Caco-2 (cell line): Measurements from ENCODE around the gene ZNRF3. TPM values are rescaled to one million over a fixed set of nuclear protein-coding genes. Genes with fewer than 3 reads are reported as not detected.

Experiments
- BruUV-seq: library from RNA; stranded (reverse); fragments of 400-500 nt; replicated peaks from 2 replicates; lab custom pipeline; 2021; lab: Mats Ljungman, UMichigan
- CTCF ChIA-PET: fragments of 300-600 bp; sonication (Branson Sonifier 250); formaldehyde crosslinking; loops from one replicate; lab custom pipeline; 2022; ENCODE audit warnings: antibody characterized with exemption; lab: Charles Lee
- POLR2A ChIA-PET: fragments of 300-600 bp; sonication (Branson Sonifier 250); formaldehyde crosslinking; loops from one replicate; lab custom pipeline; 2022; ENCODE audit warnings: antibody characterized with exemption; lab: Charles Lee
- DNase-seq, 2 experiments: peaks; one replicate each; pipeline versions ENCODE4 v3.0.0 to v3.0.0-alpha.2; 2020 to 2022
- H3K27me3 ChIP-seq: replicated peaks from 2 replicates; pipeline ENCODE4 v1.6.0; 2011; ENCODE audit warnings: low read length; ENCODE audit not compliant: control insufficient read depth, insufficient read depth
- H3K36me3 ChIP-seq: 2 replicates; pipeline ENCODE4 v1.5.1; 2011; ENCODE audit warnings: low read length; ENCODE audit not compliant: control insufficient read depth, insufficient read depth
- H3K4me1 ChIP-seq: fragments of 250-450 bp; sonication (Bioruptor Pico); 2 replicates; pipeline ENCODE4 v1.5.1; 2020; ENCODE audit warnings: mild to moderate bottlenecking
- H3K4me3 ChIP-seq: 2 replicates; pipeline ENCODE4 v1.5.1; 2011; ENCODE audit warnings: low read depth, mild to moderate bottlenecking, control low read depth, low read length
- H3K9me3 ChIP-seq: fragments of 250-450 bp; sonication (Bioruptor Pico); 2 replicates; pipeline ENCODE4 v1.5.1; 2020; ENCODE audit warnings: mild to moderate bottlenecking, moderate library complexity
- H3K27ac Mint-ChIP-seq: one replicate; pipeline ENCODE4 v1.8.0; 2022; ENCODE audit warnings: mixed read lengths; ENCODE audit not compliant: unreplicated experiment
- H3K27me3 Mint-ChIP-seq: one replicate; pipeline ENCODE4 v1.8.0; 2022; ENCODE audit warnings: mixed read lengths; ENCODE audit not compliant: insufficient read depth, unreplicated experiment
- H3K36me3 Mint-ChIP-seq: one replicate; pipeline ENCODE4 v1.8.0; 2022; ENCODE audit warnings: mild to moderate bottlenecking, mixed read lengths; ENCODE audit not compliant: insufficient read depth, unreplicated experiment
- H3K4me1 Mint-ChIP-seq: one replicate; pipeline ENCODE4 v1.8.0; 2022; ENCODE audit warnings: low read depth, mixed read lengths; ENCODE audit not compliant: unreplicated experiment
- H3K4me3 Mint-ChIP-seq: one replicate; pipeline ENCODE4 v1.8.0; 2022; ENCODE audit warnings: mild to moderate bottlenecking, moderate library complexity, mixed read lengths; ENCODE audit not compliant: unreplicated experiment
- H3K9me3 Mint-ChIP-seq: one replicate; pipeline ENCODE4 v1.8.0; 2022; ENCODE audit warnings: mixed read lengths; ENCODE audit not compliant: unreplicated experiment
- intact Hi-C: fragments of 100-400 bp; cut with micrococcal nuclease; formaldehyde crosslinking; loops from one replicate; pipeline ENCODE4 v1.10.0; 2022; ENCODE audit not compliant: unreplicated experiment
- total RNA-seq: library from RNA; stranded (reverse); gene quantifications from 2 replicates; pipeline ENCODE4 v1.2.3, GENCODE V29; 2022
- TF ChIP-seq, protein P1 (sequence below), 2 experiments: fragments of 200-600 bp in 1 of 2; IDR thresholded peaks; 1 replicate in 1 of 2; 2 replicates in 1 of 2; pipeline versions ENCODE4 v1.5.1 to v1.8.0; 2011 to 2022; ENCODE audit warnings: antibody characterized with exemption in 1 of 2, control low read depth in 1 of 2, inconsistent platforms in 1 of 2, low read depth in 1 of 2, low read length in 1 of 2, mild to moderate bottlenecking in 1 of 2, moderate library complexity in 1 of 2; ENCODE audit not compliant: insufficient read depth in 1 of 2, severe bottlenecking in 1 of 2, unreplicated experiment in 1 of 2

Gene ZNRF3
- total RNA-seq, 1 experiment from 2014 or later, result 41.1 TPM

DNA sequence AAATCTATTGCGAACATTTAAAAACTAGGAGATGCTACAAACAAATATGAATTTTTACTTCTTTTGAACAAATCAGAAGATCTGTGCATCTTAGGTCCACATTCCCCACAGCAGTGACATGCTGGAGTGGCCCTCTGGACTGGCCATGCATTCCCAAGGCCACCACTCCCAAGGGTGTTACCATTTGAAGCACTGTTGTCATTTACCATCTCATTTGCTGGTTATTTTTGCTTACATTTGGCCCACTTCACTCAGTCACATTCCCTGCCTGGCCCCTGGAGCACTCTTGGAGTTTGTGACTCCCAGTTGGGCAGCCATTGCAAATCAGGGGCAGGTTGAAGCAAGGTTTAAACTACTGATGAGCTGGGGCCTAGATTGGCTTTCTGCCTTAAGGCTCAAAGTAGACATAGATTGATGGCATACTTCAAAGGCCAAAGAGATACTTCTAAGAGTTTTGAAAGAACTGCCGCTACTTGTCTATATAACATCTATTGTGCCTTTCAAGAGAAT lies 8.5 kb upstream of the ZNRF3 start:
- POLR2A ChIA-PET, result interaction anchor here (0.5 kb wide), 1 partner anchor 121 kb away, joined by 3 read pairs; no protein-coding TSS in a partner anchor
- Mint-ChIP-seq H3K9me3 (no peaks in the 10 kb centered on the region), H3K4me3 (no peak overlapping the region), H3K27me3 (no peaks in the 10 kb centered on the region), H3K36me3 (no peaks in the 10 kb centered on the region), H3K4me1 (no peaks in the 10 kb centered on the region), H3K27ac (no peak overlapping the region)
- intact Hi-C loops, result no loop called here
- no TSS peak for BruUV-seq
- CTCF ChIA-PET, result interaction anchor here (0.7 kb wide), 1 partner anchor 19 kb away, joined by 4 read pairs; no protein-coding TSS in a partner anchor
- H3K4me1 ChIP-seq, result peaks cover 18% of the 10 kb centered on the region
- H3K36me3 ChIP-seq, result no peaks in the 10 kb centered on the region
- H3K9me3 ChIP-seq, result no peaks in the 10 kb centered on the region
- TF ChIP-seq, protein P1, sequence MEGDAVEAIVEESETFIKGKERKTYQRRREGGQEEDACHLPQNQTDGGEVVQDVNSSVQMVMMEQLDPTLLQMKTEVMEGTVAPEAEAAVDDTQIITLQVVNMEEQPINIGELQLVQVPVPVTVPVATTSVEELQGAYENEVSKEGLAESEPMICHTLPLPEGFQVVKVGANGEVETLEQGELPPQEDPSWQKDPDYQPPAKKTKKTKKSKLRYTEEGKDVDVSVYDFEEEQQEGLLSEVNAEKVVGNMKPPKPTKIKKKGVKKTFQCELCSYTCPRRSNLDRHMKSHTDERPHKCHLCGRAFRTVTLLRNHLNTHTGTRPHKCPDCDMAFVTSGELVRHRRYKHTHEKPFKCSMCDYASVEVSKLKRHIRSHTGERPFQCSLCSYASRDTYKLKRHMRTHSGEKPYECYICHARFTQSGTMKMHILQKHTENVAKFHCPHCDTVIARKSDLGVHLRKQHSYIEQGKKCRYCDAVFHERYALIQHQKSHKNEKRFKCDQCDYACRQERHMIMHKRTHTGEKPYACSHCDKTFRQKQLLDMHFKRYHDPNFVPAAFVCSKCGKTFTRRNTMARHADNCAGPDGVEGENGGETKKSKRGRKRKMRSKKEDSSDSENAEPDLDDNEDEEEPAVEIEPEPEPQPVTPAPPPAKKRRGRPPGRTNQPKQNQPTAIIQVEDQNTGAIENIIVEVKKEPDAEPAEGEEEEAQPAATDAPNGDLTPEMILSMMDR (IDR thresholded peaks at IDR 0.05; ENCODE audit: insufficient read depth in 1 of 2, low read depth in 1 of 2, low read length in 1 of 2, severe bottlenecking in 1 of 2, unreplicated experiment in 1 of 2), result no peak
- H3K27me3 ChIP-seq, result no peaks in the 10 kb centered on the region
- no peak overlapping the region for H3K4me3 ChIP-seq
- DNase-seq, result peak; percentile 37 to 67

DNA sequence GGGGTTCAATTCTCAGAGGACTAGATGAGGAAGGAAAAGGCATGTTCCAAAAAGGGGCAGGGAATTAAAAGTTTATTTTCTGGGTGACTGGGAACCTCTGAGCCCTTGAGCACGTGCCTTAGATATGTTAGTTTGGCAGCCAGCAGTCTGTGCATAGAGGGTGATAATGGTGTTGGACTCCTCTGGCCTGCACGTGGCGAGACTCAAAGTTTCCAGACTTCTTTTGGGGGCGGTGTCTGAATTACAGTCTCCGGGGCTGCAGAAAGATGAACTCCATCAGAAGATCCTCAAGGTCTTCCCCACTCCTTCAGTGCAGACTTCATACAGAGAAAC lies 861 bp upstream of the ZNRF3 start:
- no peaks in the 10 kb centered on the region for H3K36me3 ChIP-seq
- H3K4me1 ChIP-seq, result peaks cover 30% of the 10 kb centered on the region
- H3K27ac Mint-ChIP-seq, result peak overlapping the region; percentile 93
- TF ChIP-seq, protein P1 (IDR thresholded peaks at IDR 0.05; ENCODE audit: insufficient read depth in 1 of 2, low read depth in 1 of 2, low read length in 1 of 2, severe bottlenecking in 1 of 2, unreplicated experiment in 1 of 2), result no peak
- intact Hi-C loops, result loop anchor here (1.0 to 5.0 kb wide), 2 partner anchors 17 to 70 kb away; no protein-coding TSS in a partner anchor
- no peak for DNase-seq
- peaks cover 24% of the 10 kb centered on the region for H3K4me1 Mint-ChIP-seq
- no peaks in the 10 kb centered on the region for H3K27me3 Mint-ChIP-seq
- peaks cover 29% of the 10 kb centered on the region for H3K36me3 Mint-ChIP-seq
- H3K4me3 Mint-ChIP-seq, result peak overlapping the region; percentile 83
- H3K9me3 ChIP-seq, result no peaks in the 10 kb centered on the region
- H3K9me3 Mint-ChIP-seq, result no peaks in the 10 kb centered on the region
- H3K27me3 ChIP-seq, result no peaks in the 10 kb centered on the region
- H3K4me3 ChIP-seq, result peak overlapping the region; percentile 72
- POLR2A ChIA-PET, result interaction anchor here (1.0 kb wide), 1 partner anchor 50 kb away, joined by 7 read pairs; no protein-coding TSS in a partner anchor
- BruUV-seq, result TSS peak; percentile 91
- CTCF ChIA-PET, result interaction anchor here (1.4 to 2.3 kb wide), 4 partner anchors 35 to 158 kb away, joined by 3 to 9 read pairs (median 7); no protein-coding TSS in a partner anchor

DNA sequence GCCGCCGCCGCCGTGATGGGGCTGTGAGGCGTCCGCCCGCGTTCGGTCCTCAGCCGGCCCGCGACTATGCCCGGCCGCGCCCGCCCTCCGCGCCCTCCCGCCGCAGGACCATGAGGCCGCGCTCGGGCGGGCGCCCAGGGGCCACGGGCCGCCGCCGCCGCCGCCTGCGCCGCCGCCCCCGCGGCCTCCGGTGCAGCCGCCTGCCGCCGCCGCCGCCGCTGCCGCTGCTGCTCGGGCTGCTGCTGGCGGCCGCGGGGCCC lies 215 bp downstream of the ZNRF3 start:
- H3K4me1 Mint-ChIP-seq, result peaks cover 31% of the 10 kb centered on the region

More for the DNA sequence above, 215 bp downstream of the ZNRF3 start:
- no peaks in the 10 kb centered on the region for H3K27me3 ChIP-seq
- no peak for DNase-seq
- H3K36me3 ChIP-seq, result no peaks in the 10 kb centered on the region
- Mint-ChIP-seq H3K27ac (no peak overlapping the region), H3K36me3 (peaks cover 38% of the 10 kb centered on the region), H3K9me3 (no peaks in the 10 kb centered on the region), H3K4me3 (peak overlapping the region; percentile 83), H3K27me3 (no peaks in the 10 kb centered on the region)
- intact Hi-C loops, result loop anchor here (1.0 to 5.0 kb wide), 2 partner anchors 29 to 71 kb away; no protein-coding TSS in a partner anchor
- ChIA-PET POLR2A (interaction anchor here (0.5 to 1.2 kb wide), 11 partner anchors 29 to 868 kb away, joined by 3 to 9 read pairs (median 3); partner anchors contain the start of gene KREMEN1), CTCF (interaction anchor here (0.6 to 2.3 kb wide), 5 partner anchors 28 to 157 kb away, joined by 3 to 9 read pairs (median 5); no protein-coding TSS in a partner anchor)
- H3K9me3 ChIP-seq, result no peaks in the 10 kb centered on the region
- TF ChIP-seq, protein P1 (IDR thresholded peaks at IDR 0.05; ENCODE audit: insufficient read depth in 1 of 2, low read depth in 1 of 2, low read length in 1 of 2, severe bottlenecking in 1 of 2, unreplicated experiment in 1 of 2), result no peak
- BruUV-seq, result no TSS peak
- peak overlapping the region; percentile 63 for H3K4me3 ChIP-seq
- H3K4me1 ChIP-seq, result peaks cover 40% of the 10 kb centered on the region
